Ovary (tissue), 3 donors: ENCODE results near the gene NAPSA.

ENCODE experiments used
- EP300 ChIP-seq: sonication (generic); formaldehyde crosslinking; IDR thresholded peaks from one replicate; pipeline ENCODE4 v1.6.1; 2017; ENCODE audit warnings: antibody characterized with exemption
- POLR2A ChIP-seq: fragments of 450-650 bp; IDR thresholded peaks from one replicate; pipeline ENCODE4 v1.6.1; 2017; ENCODE audit warnings: antibody characterized with exemption, mild to moderate bottlenecking, moderate library complexity
- TF ChIP-seq, protein P1 (sequence below), 3 donors: fragments of 450-650 bp in 2 of 3; fragments of 200-600 bp in 1 of 3; IDR thresholded peaks; one replicate each; pipeline versions ENCODE4 v1.5.1 to v1.8.0; 2016 to 2022; ENCODE audit warnings: antibody characterized with exemption in 3 of 3, mild to moderate bottlenecking in 1 of 3
- donor health status: DM: no; HTN: no; CAD: no.

GRCh38 chr19:50344661-50345318 is 20.6 kb downstream of the NAPSA start:
- TF ChIP-seq, protein P1, sequence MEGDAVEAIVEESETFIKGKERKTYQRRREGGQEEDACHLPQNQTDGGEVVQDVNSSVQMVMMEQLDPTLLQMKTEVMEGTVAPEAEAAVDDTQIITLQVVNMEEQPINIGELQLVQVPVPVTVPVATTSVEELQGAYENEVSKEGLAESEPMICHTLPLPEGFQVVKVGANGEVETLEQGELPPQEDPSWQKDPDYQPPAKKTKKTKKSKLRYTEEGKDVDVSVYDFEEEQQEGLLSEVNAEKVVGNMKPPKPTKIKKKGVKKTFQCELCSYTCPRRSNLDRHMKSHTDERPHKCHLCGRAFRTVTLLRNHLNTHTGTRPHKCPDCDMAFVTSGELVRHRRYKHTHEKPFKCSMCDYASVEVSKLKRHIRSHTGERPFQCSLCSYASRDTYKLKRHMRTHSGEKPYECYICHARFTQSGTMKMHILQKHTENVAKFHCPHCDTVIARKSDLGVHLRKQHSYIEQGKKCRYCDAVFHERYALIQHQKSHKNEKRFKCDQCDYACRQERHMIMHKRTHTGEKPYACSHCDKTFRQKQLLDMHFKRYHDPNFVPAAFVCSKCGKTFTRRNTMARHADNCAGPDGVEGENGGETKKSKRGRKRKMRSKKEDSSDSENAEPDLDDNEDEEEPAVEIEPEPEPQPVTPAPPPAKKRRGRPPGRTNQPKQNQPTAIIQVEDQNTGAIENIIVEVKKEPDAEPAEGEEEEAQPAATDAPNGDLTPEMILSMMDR (IDR thresholded peaks at IDR 0.05), result no peak
- TF ChIP-seq POLR2A (no peak), EP300 (no peak)
